Middle frontal gyrus (tissue), 1 donor: Measurements from ENCODE around the gene CD36.

Source experiments
- DNase-seq: peaks from one replicate; pipeline ENCODE4 v3.0.0-alpha.2; 2015; ENCODE audit warnings: low spot score; ENCODE audit errors: extremely low spot score

The CD36 gene

DNA sequence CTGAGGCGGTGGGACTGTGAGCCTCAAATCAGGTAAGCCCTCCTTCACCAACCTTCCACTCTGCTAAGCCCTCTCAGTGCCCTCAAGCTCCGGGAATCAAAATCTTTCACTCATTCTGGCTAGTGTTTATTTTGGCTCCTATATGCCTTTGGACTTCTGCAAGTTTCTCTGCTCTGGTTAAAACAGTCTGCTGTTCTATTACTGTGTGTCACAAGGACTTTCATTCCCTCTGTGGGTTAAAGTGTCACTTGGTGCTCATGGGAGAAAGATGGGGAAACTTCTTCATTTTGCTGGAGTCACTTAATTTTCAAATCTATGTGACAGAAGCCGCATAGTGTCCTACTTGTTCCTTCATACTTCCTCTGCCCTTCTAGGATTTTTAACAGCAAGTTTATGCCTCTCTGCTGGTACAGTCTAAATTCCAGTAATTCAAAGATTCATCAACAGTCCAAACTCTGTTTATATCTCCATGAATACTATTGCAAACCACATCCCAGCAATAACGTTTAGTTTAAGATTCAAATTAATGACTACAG is 61.3 kb downstream of the CD36 start:
- no peak for DNase-seq

DNA sequence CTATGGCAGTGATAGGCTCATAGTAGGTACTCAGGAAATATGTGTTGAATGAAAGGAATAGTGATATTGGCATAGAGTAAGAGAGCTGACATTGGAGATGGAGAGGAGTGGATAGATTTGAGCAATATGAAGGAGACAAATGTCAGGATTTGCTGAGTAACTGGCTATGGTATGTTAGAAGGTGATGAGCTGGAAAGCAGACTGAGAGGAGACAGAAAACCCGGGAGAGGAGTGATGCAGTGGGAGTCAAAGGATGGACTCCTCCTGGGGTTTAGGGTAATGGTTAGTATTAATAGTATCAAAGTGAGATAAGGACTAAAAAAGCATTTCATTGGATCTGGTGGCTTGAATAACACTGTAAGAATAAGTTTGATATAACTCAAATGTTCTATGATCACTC is 64.8 kb downstream of the CD36 start:
- DNase-seq, result no peak

DNA sequence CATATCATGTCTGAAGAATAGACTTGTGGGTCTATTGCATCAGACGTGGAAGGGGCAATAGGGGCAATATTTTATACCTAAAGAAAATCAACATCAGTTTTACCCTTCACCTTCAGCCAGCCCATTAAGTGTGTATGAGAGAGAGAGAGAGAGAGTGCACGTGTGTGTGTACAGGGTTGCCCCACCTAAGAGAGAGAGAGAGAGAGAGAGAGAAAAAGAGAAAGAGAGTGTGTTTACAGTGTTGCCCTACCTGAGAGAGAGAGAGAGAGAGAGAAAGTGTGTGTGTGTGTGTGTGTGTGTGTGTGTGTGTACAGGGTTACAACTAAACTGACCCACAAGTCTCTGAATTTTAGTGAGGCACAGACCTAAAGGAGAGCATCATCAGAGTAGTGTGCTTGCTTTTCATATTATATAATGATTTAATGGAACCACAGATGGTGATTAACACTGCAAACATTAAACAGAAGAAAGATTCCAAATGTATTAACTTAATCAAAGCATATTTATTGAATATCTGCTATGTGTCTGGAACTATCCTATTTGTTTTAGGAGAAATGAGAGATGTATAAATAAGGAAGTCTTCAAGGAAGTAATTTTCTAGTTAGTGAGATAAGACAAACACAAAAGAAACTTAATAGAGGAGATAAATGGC is 66.8 kb downstream of the CD36 start:
- no peak for DNase-seq

DNA sequence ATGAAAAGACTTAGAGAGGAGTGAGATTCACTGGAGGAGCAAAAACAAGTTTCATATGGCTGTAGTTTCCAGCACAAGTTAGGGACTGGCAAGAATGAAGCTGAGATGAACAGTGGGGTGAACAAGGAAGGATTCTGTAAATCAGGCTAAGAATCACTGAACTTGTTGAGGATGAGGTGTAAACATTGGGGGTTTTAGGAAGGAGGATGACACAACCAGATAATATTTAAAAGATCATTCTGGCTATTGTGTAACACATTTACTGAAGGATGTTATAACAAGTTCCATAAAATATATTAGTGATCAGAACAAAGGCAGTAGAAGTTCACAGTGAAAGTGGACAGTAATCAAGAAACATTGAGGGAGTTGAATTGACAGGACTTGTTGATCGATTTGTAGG is 68.9 kb downstream of the CD36 start:
- DNase-seq, result no peak

DNA sequence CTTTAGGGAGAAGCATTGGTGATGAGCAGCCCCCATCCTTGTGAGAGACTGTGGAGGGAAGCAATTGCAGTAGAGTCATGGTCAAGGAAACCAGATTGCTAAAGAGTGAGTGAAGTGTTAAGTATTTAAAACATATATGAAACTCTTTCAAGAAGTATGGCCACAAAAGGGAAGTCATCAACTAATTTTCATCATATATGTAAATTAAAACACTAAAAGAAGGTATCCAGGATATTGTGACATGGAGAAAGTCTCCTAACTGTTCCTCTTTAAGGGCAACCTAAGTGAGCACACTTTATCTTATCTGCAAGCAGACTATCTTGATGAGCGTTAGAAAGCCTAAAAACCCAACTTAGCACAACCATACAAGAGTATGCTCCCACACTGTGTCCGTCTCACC is 69.7 kb downstream of the CD36 start:
- no peak for DNase-seq

DNA sequence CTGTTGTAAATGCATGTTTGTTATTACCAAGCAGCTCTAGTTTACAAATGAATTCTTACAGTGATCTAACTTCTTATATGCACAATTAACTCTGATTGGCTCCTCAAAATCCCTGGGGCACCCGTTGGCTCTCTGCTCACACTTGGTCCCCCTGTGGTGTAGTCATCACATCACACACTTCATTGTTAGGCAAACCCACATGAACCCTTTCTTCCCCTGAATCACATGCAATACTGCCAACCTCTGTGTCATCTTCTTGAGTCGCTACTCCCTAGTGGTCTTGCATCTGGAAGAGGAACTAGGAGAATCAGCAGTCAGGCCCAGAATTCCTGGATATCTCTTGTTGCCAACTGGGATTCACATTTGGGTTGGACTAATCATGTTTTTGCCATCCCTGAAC is 73.1 kb downstream of the CD36 start:
- no peak for DNase-seq

DNA sequence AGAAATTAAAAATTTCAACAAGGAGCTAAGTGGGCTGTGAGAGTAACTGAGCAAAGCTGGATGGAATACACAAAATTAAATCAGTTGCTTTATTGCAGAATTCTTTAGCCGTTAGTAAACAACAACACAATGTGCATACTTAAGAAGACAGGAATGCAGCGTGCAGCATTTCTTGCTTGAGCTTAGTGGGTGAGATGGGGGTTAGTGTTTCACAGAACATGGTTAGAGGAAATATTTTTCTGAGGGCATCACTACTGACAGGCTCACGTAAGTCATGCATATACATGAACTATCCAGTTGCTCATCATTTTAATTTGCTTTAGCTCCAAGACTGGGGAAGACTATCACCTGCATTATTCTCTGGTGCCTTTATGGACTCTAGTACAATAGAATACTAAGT is 80.8 kb downstream of the CD36 start:
- no peak for DNase-seq

DNA sequence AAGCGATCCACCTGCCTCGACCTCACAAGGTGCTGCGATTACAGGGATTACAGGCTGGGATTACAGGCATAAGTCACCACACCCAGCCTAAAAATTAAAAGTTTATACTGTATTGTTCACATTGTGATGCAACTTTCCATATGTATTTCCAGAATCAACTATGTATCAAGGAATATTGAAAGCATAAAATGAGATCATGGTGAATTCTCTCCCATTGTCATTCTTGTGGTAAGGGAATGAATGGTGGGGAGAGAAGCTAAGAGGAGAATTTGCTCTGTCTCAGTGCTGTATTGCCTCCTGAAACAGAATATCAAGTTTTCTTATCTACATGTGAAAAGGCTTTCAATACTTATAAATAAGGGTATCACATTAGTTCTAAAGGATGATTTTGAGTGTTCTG is 81.7 kb downstream of the CD36 start:
- DNase-seq, result no peak

DNA sequence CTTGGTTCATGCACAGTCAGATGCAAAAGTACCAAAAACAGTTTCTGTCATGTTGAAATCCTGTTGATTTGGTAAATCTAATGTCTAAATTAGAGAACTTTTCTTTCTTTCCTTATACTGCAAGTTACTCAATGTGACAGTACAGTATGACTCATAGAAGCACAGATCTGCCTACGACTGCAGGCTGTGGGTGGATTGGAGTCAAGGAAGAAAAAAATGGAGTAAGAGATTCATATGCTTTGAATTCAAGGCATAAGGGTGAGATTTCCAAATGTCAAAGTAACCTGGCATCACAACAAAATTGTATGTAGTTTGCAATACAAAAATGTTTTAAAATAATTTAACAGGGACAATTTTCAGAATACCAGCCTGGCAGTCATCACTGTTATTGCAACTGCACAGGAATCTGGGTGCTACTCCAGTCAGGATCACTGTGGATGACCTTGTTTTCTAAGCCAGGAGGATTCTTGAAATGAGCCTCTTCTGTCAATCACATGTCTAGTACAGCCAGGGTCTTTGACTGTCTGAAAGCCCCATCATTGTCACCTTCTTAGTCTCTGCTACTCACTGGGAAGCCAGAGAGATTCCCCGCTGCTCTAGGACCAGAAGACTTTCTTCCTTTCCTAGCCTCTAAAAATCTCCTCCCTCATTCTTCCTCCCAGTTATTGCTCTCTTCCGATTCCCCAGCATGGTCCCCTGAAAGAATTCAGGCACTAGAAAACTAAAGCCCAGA is 83.6 kb downstream of the CD36 start:
- peak; percentile 51 for DNase-seq

DNA sequence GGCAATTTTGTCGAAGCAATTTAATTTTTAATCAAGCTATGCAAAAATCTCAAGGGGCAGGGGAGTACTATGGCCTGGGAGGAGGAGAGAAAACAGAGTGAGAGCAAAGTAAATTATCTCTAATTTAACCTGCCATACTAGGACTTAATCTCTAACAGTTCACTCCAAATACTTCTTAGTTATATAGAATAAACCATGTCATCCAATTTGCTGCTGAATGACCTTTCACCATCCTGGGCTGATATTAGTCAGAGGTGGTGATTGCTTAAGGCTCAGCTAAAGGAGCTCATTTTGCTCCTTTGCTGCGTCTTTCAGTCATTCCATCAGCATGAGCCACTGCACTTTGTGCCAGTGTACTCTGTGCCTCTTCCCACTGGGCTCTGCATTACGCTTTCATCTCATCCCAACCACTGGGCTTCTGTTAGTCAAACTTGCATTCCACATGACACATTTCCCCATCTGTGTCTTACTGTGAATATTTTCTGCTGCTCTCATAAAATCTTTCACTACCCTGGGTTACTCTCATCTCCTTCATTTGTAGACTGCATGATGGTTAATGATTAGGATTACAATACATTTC is 84.3 kb downstream of the CD36 start:
- DNase-seq, result no peak

DNA sequence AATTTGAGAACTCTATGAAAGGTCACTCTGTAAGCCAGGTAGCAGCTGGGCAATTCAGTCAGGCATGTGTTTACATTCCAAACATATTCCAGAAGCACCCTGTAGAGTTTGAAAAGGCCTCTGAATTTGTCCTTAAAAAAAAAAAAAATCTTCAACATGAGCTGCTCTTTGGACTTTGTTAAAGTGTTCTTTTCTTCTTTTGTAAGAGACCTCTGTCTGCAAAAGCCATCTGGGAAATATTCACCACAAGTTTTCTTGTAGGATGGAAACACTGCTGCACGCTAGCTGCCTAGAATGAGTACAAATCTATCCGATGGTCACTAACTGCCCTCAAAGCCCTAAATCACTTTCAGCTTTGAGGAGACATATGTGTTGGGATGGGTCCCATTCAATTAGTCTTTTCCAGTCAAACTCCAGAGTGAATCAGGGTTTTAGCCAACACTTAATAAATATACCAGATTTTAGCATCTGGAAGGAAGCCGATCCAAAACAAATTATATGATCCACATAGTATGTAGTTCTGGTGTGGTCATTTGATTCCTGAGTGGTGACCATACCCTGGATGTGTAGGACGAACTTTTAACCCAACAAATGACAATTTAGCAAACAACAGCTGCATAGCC is 85.9 kb downstream of the CD36 start:
- DNase-seq, result no peak

DNA sequence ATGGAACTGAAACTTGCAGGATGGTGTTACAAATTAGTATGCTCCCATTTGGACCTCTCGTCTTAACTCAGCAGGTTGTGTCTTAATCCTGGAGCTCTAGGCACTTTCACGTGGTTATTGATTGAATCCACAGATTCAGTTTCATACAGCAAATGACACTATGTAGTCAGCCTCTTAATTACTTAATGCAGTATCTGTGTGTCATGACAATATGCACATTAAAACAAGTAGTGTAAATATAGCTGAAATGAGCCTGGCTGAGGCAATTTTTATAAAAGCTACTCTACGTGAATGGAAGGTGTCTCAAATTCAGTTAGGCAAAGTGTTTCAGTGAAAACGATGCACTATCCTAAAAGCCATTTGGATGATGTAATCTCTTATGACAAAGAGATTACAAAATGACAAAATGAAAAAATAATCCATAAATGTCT is 86.8 kb downstream of the CD36 start:
- no peak for DNase-seq
